ENCODE data around the gene SHISA5.
"Not testable (repeated sequence)": the region's sequence is repeated elsewhere in the genome, so short reads cannot be mapped to it uniquely, and the experiment has no call there.

Gene SHISA5

GRCh38 chr3:48504051-48504946, at the start of gene SHISA5:
TSS of gene SHISA5 (minus strand) at chr3:48504174. CDS start at chr3:48504094, 80 bp downstream.
- peak in 2 of 3 experiments; percentile 28 to 31 for DNase-seq (ENCODE audit: low read depth in 2 of 3, low spot score in 2 of 3)

GRCh38 chr3:48553361-48553760, 49.4 kb upstream of the SHISA5 start:
- no peak for DNase-seq (ENCODE audit: low read depth in 2 of 3, low spot score in 2 of 3)

DNA sequence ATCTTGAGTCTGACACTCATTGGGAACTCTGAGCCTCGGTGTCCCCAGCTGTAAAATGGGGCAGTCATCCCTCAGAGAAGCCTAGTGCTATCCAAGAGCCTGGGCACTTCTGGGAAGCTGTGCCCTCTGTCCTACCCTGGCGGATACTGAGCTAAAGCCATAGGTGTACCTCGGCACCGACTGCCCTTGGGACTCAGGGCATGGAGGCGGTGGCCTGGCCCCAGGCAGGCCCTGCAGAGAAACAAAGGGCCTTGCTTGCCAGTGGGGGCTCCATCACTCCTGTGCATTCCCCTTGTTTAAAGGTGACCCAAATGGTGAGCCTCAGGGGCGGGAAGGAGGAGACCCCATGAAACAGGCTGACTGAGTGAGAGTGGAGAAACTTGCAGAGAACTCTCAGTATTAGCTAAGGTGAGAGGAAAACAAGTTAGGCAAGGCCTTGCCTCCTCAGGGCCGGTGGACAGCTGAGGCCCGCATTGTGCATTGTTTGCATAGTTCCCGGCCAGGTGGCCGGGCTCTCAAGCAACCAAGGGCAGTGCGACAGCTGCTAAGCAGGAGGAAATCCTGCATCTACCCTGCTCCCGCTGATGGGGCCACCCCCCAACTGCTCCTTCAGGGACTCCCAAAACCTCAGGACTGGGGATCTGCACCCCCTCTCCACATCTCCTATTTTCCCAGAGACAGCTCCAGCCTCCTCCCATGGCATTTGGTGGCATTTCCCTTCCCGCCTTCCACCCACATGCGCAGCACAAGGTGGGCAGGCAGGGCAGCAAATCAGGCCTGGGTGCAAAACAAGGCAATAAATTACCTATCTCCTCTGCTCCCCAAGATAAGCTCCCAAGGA, 48.4 kb upstream of the SHISA5 start:
- no peak for DNase-seq (ENCODE audit: low read depth in 2 of 3, low spot score in 2 of 3)

- DNase-seq (ENCODE audit: low read depth in 2 of 3, low spot score in 2 of 3), result not testable (repeated sequence)
Measured at GRCh38 chr3:48551651-48552050, 47.7 kb upstream of the SHISA5 start.

- DNase-seq (ENCODE audit: low read depth in 2 of 3, low spot score in 2 of 3), result peak; percentile 59 to 76 (median 69)
Measured at GRCh38 chr3:48548729-48549705, 45.0 kb upstream of the SHISA5 start.

- no peak for DNase-seq (ENCODE audit: low read depth in 2 of 3, low spot score in 2 of 3)
Measured at GRCh38 chr3:48548126-48548525, 44.2 kb upstream of the SHISA5 start.

- no peak for DNase-seq (ENCODE audit: low read depth in 2 of 3, low spot score in 2 of 3)
Measured at GRCh38 chr3:48546203-48546829, 42.3 kb upstream of the SHISA5 start.

DNA sequence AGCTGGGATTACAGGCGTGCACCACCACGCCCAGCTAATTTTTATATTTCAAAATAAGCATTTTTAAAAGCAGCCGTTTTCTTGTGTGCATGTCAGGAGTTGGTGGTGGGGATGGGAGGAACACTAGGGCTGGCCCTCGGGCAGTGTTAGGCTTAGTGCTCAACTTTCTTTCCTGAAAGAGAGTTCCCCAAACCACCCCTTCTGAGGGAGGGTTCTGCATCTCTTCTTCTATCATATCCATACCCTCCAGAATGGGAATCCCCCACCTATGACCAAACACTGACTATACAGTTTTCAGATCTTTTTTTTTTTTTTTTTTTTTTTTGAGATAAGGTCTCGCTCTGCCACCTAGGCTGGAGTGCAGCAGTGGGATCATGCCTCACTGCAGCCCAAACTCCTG, 40.2 kb upstream of the SHISA5 start:
- DNase-seq (ENCODE audit: low read depth in 2 of 3, low spot score in 2 of 3), result no peak

- no peak for DNase-seq (ENCODE audit: low read depth in 2 of 3, low spot score in 2 of 3)
Measured at GRCh38 chr3:48543271-48543866, 39.4 kb upstream of the SHISA5 start.

DNA sequence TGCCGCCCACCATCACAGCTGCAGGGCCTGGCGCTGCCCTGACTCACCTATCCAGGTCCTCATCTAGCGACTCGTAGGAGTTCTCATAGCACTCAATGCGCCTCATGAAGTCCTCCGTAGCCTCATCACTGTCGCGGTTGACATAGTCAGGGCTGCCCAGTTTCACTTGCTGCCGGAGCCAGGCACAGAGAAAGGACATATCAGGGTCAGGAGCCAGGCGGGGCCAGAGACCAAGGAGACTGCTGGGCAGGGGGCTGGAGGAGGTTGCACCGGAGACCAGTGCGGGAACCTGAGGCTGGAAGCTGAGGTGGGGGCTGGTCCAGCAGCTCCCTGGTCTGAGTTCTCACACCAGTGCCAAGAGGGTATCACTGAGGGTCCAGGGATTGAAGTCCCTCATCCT, 34.5 kb upstream of the SHISA5 start:
- DNase-seq (ENCODE audit: low read depth in 2 of 3, low spot score in 2 of 3), result no peak

GRCh38 chr3:48536785-48537184, 32.8 kb upstream of the SHISA5 start:
- no peak for DNase-seq (ENCODE audit: low read depth in 2 of 3, low spot score in 2 of 3)

- no peak for DNase-seq (ENCODE audit: low read depth in 2 of 3, low spot score in 2 of 3)
Measured at GRCh38 chr3:48536116-48536515, 32.1 kb upstream of the SHISA5 start.

GRCh38 chr3:48535578-48535977, 31.6 kb upstream of the SHISA5 start:
- DNase-seq (ENCODE audit: low read depth in 2 of 3, low spot score in 2 of 3), result no peak

GRCh38 chr3:48532977-48533337, 29.0 kb upstream of the SHISA5 start:
- DNase-seq (ENCODE audit: low read depth in 2 of 3, low spot score in 2 of 3), result no peak

DNA sequence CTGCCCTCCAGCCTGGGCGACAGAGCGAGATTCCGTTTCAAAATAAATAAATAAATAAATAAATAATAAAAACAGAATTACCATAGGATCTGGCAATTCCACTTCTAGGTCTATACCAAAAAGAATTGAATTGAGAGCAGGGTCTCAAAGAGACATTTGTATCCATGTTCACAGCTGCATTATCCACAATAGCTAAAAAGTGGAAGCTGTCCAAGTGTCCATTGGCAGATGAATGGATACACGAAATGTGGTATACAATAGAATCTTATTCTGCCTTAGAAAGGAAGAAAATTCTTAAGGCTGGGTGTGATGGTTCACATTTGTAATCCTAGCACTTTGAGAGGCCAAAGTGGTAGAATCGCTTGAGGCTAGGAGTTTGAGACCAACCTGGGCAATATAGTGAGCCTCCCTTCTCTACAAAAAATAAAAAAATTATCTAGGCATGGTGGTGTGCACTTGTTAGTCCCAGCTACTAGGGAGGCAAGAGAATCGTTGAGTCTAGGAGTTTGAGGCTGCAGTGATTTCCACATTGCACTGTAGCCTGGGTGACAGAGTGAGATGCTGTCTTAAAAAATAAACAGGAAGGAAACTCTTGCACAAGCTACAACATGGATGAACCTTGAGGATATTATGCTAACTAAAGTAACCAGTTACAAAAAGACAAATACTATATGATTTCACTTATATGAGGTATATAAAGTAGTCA, 28.4 kb upstream of the SHISA5 start:
- no peak for DNase-seq (ENCODE audit: low read depth in 2 of 3, low spot score in 2 of 3)

GRCh38 chr3:48530701-48531100, 26.7 kb upstream of the SHISA5 start:
- not testable (repeated sequence) for DNase-seq (ENCODE audit: low read depth in 2 of 3, low spot score in 2 of 3)

- no peak for DNase-seq (ENCODE audit: low read depth in 2 of 3, low spot score in 2 of 3)
Measured at GRCh38 chr3:48528754-48529153, 24.8 kb upstream of the SHISA5 start.

DNA sequence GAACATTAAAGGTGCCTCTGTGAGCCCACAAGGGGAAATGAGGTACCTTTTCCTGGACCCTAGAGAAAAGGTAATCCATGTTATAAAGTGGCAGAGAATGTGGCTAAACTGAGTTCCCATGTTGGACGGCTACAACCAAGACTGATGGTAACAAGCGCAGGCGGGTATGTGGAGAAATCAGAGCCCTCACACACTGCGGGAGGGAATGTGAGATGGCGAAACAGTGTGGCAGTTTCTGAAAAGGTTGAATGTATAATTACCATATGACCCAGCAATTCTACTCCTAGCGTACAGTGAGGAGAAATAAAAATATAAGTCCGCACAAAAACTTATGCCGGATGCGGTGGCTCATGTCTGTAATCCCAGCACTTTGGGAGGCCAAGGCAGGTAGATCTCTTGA, 24.1 kb upstream of the SHISA5 start:
- DNase-seq (ENCODE audit: low read depth in 2 of 3, low spot score in 2 of 3), result no peak

GRCh38 chr3:48524970-48525369, 21.0 kb upstream of the SHISA5 start:
- no peak for DNase-seq (ENCODE audit: low read depth in 2 of 3, low spot score in 2 of 3)

Measured in activated CD8-positive, alpha-beta memory T cell treated with anti-CD3 and anti-CD28 coated beads for 48 hours (primary cell).